Vagina (tissue), 2 donors: ENCODE results near the gene TTC16. TPM values are rescaled to one million over a fixed set of nuclear protein-coding genes. Genes with fewer than 3 reads are reported as not detected.

Source experiments
- DNase-seq, 2 donors: peaks; one replicate each; pipeline ENCODE4 v3.0.0-alpha.2; 2017; ENCODE audit errors: extremely low spot score in 2 of 2
- H3K27ac ChIP-seq: fragments of 200-600 bp; sonication (generic); one replicate; pipeline ENCODE4 v1.5.1; 2019
- H3K27me3 ChIP-seq: fragments of 200-600 bp; sonication (generic); one replicate; pipeline ENCODE4 v1.5.1; 2019
- H3K36me3 ChIP-seq, 2 donors: fragments of 200-600 bp; sonication (generic); one replicate each; pipeline ENCODE4 v1.5.1; 2017 to 2019
- H3K4me1 ChIP-seq: fragments of 200-600 bp; sonication (generic); one replicate; pipeline ENCODE4 v1.5.1; 2019
- H3K4me3 ChIP-seq, 2 donors: fragments of 200-600 bp; sonication (generic); 1 replicate in 1 of 2; 2 replicates in 1 of 2; pipeline ENCODE4 v1.5.1; 2016 to 2019
- H3K9me3 ChIP-seq: fragments of 200-600 bp; sonication (generic); one replicate; pipeline ENCODE4 v1.5.1; 2019
- CTCF ChIP-seq, 3 experiments: fragments of 450-650 bp in 2 of 3; fragments of 200-600 bp in 1 of 3; sonication (generic) in 1 of 3; IDR thresholded peaks; one replicate each; pipeline ENCODE4 v1.5.1; 2017 to 2019; ENCODE audit warnings: antibody characterized with exemption in 3 of 3, mild to moderate bottlenecking in 2 of 3, moderate library complexity in 2 of 3
- POLR2A ChIP-seq, 2 donors: fragments of 450-650 bp; IDR thresholded peaks; one replicate each; pipeline ENCODE4 v1.6.1; 2017; ENCODE audit warnings: antibody characterized with exemption in 2 of 2, mild to moderate bottlenecking in 2 of 2, moderate library complexity in 2 of 2
- POLR2AphosphoS5 ChIP-seq, 2 donors: sonication (generic); formaldehyde crosslinking; IDR thresholded peaks; one replicate each; pipeline ENCODE4 v1.9.0; 2017; ENCODE audit warnings: antibody characterized with exemption in 2 of 2, mild to moderate bottlenecking in 2 of 2, low read depth in 1 of 2; ENCODE audit not compliant: insufficient read depth in 1 of 2
- intact Hi-C: fragments of 100-400 bp; cut with DNase I; formaldehyde crosslinking; loops from one replicate; pipeline ENCODE4 v1.15.1; 2023
- total RNA-seq: library from RNA; depleted of rRNA; stranded (reverse); fragments of >200 nt; gene quantifications from one replicate; pipeline ENCODE4 v1.2.3, GENCODE V29; 2016

TTC16 gene
- total RNA-seq, 1 donor from 2014 or later: 0.25 TPM

GRCh38 chr9:127767410-127767809 lies 51.5 kb downstream of the TTC16 start:
- H3K9me3 ChIP-seq: no peaks in the 10 kb centered on the region
- DNase-seq: no peak
- H3K4me3 ChIP-seq: peak overlapping the region in 1 of 2 donors; percentile 8
- TF ChIP-seq CTCF (IDR thresholded peaks at IDR 0.05): no peak
- no peak for TF ChIP-seq POLR2A (IDR thresholded peaks at IDR 0.05)
- TF ChIP-seq POLR2AphosphoS5 (IDR thresholded peaks at IDR 0.05; ENCODE audit: insufficient read depth in 1 of 2, low read depth in 1 of 2): no peak
- intact Hi-C loops: no loop called here
- peak overlapping the region; percentile 46 for H3K27ac ChIP-seq
- H3K27me3 ChIP-seq: no peaks in the 10 kb centered on the region
- peaks cover 29% of the 10 kb centered on the region for H3K4me1 ChIP-seq
- H3K36me3 ChIP-seq: no peaks in the 10 kb centered on the region

DNA sequence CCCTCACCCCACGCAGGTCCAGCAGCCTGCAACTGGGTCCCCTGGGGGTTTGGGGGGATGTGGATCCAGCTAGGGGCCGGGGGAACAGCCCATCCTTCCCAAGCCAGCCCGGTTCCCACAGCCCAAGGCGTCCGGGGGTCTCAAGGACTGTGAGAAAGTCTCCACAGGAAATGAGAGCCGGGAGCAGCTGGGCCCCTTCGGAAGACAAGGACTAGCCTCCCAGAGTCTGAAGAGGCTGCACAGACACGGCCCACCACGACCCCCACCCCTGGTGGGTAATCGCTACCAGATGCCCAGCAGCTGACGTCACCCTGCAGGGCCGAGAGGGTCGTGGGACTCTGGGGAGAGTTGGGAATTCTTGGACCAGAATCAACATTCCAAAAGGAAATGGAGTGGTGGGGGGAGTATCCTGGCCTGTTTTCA lies 52.0 kb downstream of the TTC16 start:
- intact Hi-C loops: no loop called here
- Histone ChIP-seq H3K27ac (peak overlapping the region; percentile 46), H3K9me3 (no peaks in the 10 kb centered on the region), H3K36me3 (no peaks in the 10 kb centered on the region), H3K4me3 (peak overlapping the region in 1 of 2 donors; percentile 8), H3K4me1 (peaks cover 29% of the 10 kb centered on the region), H3K27me3 (no peaks in the 10 kb centered on the region)
- DNase-seq: no peak
- TF ChIP-seq POLR2AphosphoS5 (IDR thresholded peaks at IDR 0.05; ENCODE audit: insufficient read depth in 1 of 2, low read depth in 1 of 2) (no peak), POLR2A (IDR thresholded peaks at IDR 0.05) (no peak), CTCF (IDR thresholded peaks at IDR 0.05) (no peak)

DNA sequence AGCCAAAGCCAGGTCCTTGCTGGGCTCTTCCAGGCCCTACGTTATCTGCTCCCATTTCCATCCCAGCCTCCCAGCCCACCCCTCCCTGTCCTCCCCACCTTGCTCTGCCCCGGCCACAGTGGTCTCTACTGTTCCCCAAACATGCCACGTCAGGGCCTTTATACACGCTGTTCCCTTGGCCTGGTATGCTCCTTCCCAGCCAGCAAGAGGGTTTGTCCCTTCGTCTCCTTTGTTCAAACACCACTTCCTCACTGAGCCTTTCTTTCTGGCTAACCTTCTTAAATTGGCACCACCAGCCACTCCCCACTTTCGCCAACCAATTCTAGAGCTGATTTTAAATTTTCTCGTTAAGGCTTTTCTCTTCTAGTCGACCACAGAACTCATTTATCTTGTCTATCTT lies 52.8 kb downstream of the TTC16 start:
- no peak for DNase-seq
- intact Hi-C loops: no loop called here
- Histone ChIP-seq H3K4me3 (no peak overlapping the region), H3K9me3 (no peaks in the 10 kb centered on the region), H3K27me3 (no peaks in the 10 kb centered on the region), H3K27ac (peak overlapping the region; percentile 46), H3K36me3 (no peaks in the 10 kb centered on the region), H3K4me1 (peaks cover 29% of the 10 kb centered on the region)
- TF ChIP-seq POLR2AphosphoS5 (IDR thresholded peaks at IDR 0.05; ENCODE audit: insufficient read depth in 1 of 2, low read depth in 1 of 2) (no peak), CTCF (IDR thresholded peaks at IDR 0.05) (no peak), POLR2A (IDR thresholded peaks at IDR 0.05) (no peak)

DNA sequence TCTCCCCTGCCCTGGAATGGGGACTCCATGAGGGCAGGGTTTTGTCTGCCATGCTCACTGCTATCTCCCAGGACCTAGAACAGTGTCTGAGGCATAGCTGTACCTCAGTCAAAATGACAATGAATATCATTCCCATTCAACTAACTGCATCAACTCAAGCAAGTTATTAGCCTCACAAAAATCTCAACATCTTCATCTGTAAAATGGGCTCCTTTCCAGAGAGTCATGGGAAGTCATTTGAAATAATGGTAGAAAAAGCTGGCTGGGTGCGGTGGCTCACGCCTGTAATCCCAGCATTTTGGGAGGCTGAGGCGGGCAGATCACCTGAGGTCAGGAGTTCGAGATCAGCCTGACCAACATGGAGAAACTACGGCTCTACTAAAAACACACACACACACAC lies 53.2 kb downstream of the TTC16 start:
- H3K36me3 ChIP-seq: no peaks in the 10 kb centered on the region
- H3K4me1 ChIP-seq: peaks cover 29% of the 10 kb centered on the region
- H3K9me3 ChIP-seq: no peaks in the 10 kb centered on the region
- intact Hi-C loops: no loop called here
- H3K27ac ChIP-seq: peak overlapping the region; percentile 50
- DNase-seq: no peak
- TF ChIP-seq CTCF (IDR thresholded peaks at IDR 0.05) (no peak), POLR2A (IDR thresholded peaks at IDR 0.05) (no peak), POLR2AphosphoS5 (IDR thresholded peaks at IDR 0.05; ENCODE audit: insufficient read depth in 1 of 2, low read depth in 1 of 2) (no peak)
- H3K4me3 ChIP-seq: no peak overlapping the region
- H3K27me3 ChIP-seq: no peaks in the 10 kb centered on the region

DNA sequence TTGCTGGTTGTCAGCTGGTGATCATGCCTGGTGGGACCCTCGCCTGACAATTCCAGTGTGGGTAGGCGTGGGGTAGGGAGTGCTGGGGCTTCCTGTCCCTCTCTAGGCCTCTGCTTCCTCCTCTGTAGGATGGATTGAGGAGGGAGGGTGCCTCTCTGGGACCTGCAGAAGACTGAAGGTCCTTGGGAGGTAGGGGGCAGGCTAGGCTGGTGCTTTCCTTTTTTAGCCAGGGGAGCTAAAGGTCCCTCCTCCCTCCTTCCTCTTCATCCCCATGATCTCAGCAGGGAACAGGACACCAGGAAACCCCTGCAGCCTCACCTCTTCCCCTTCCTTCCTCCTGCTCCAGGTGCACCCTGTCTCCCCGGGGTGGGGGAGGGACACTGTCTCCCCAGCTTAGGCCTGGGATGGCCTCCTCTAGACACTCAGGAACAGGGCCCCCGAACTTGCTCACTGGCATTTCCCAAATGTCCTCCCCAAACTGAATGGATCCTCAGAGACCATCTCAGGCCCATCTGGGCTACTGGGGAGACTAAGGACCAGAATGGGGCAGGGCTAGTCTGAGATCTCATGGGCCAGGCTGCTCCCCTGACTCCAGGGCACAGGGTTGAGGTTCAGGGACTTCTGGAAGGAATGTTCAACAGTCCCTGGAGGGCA lies 54.2 kb downstream of the TTC16 start:
- Histone ChIP-seq H3K27ac (peak overlapping the region; percentile 50), H3K36me3 (no peaks in the 10 kb centered on the region), H3K4me3 (peak overlapping the region; percentile 46 to 59), H3K9me3 (no peaks in the 10 kb centered on the region), H3K4me1 (peaks cover 29% of the 10 kb centered on the region), H3K27me3 (no peaks in the 10 kb centered on the region)
- TF ChIP-seq POLR2A (IDR thresholded peaks at IDR 0.05) (no peak), CTCF (IDR thresholded peaks at IDR 0.05) (no peak), POLR2AphosphoS5 (IDR thresholded peaks at IDR 0.05; ENCODE audit: insufficient read depth in 1 of 2, low read depth in 1 of 2) (no peak)
- no peak for DNase-seq
- intact Hi-C loops: no loop called here
